Sigmoid colon (tissue), 7 donors: ENCODE measurements around the gene HHAT. TPM values are rescaled to one million over a fixed set of nuclear protein-coding genes. Genes with fewer than 3 reads are reported as not detected.

Source experiments
- DNase-seq: peaks from one replicate; pipeline ENCODE4 v3.0.0-alpha.2; 2019
- H3K27ac ChIP-seq, 4 donors: fragments of 200-600 bp; sonication (generic); one replicate each; pipeline ENCODE4 v1.5.1; 2016 to 2019; ENCODE audit warnings: mild to moderate bottlenecking in 1 of 4
- H3K27me3 ChIP-seq, 3 donors: fragments of 200-600 bp; sonication (generic); one replicate each; pipeline ENCODE4 v1.5.1; 2019; ENCODE audit warnings: mild to moderate bottlenecking in 1 of 3
- H3K36me3 ChIP-seq, 4 donors: fragments of 200-600 bp; sonication (generic); one replicate each; pipeline ENCODE4 v1.5.1; 2016 to 2019
- H3K4me1 ChIP-seq, 4 donors: fragments of 200-600 bp; sonication (generic); one replicate each; pipeline ENCODE4 v1.5.1; 2017 to 2019
- H3K4me3 ChIP-seq, 4 donors: fragments of 200-600 bp; sonication (generic); one replicate each; pipeline ENCODE4 v1.5.1; 2017 to 2019; ENCODE audit warnings: mild to moderate bottlenecking in 2 of 4, moderate library complexity in 1 of 4
- H3K9me3 ChIP-seq, 4 donors: fragments of 200-600 bp in 3 of 4; sonication (generic) in 3 of 4; one replicate each; pipeline versions ENCODE4 v1.5.1 to v1.6.1; 2013 to 2019
- EP300 ChIP-seq, 4 donors: sonication (generic); formaldehyde crosslinking; IDR thresholded peaks; one replicate each; pipeline ENCODE4 v1.6.1; 2017; ENCODE audit warnings: antibody characterized with exemption in 4 of 4
- POLR2A ChIP-seq, 2 donors: fragments of 450-650 bp; IDR thresholded peaks; one replicate each; pipeline ENCODE4 v1.6.1; 2016; ENCODE audit warnings: antibody characterized with exemption in 2 of 2, mild to moderate bottlenecking in 2 of 2, moderate library complexity in 2 of 2
- POLR2AphosphoS5 ChIP-seq, 4 donors: sonication (generic); formaldehyde crosslinking; IDR thresholded peaks; one replicate each; pipeline ENCODE4 v1.6.1; 2017; ENCODE audit warnings: antibody characterized with exemption in 4 of 4
- WGBS, 2 donors: extraction: QIAGEN DNeasy Blood & Tissue Kit; methylation state at CpG; one replicate each; pipeline ENCODE4 v1.1.7; 2013; 5-methylcytosine and 5-hydroxymethylcytosine counted together
- intact Hi-C: fragments of 100-400 bp; cut with DNase I; formaldehyde crosslinking; loops from one replicate; pipeline ENCODE4 v1.15.1; 2023
- polyA plus RNA-seq, 3 donors: library from polyadenylated mRNA; stranded (reverse); fragments of 200-250 nt; gene quantifications; one replicate each; pipeline ENCODE4 v1.2.3, GENCODE V29; 2013
- total RNA-seq, 4 donors: library from RNA; depleted of rRNA; stranded (reverse); fragments of >200 nt; gene quantifications; one replicate each; pipeline ENCODE4 v1.1.0, GENCODE V29; 2016
- TF ChIP-seq, protein P1 (sequence below), 4 experiments: fragments of 450-650 bp in 3 of 4; fragments of 200-600 bp in 1 of 4; IDR thresholded peaks; one replicate each; pipeline ENCODE4 v1.5.1; 2016 to 2019; ENCODE audit warnings: antibody characterized with exemption in 4 of 4, mild to moderate bottlenecking in 3 of 4, moderate library complexity in 2 of 4
- donor health status: healthy with polysubstance abuse.
- donor health status: Bipolar disorder and iron deficiency.
- donor health status: healthy.

Gene HHAT
- total and polyA plus RNA-seq, 7 donors = 0.46 to 6.4 (median 2.1) TPM

DNA sequence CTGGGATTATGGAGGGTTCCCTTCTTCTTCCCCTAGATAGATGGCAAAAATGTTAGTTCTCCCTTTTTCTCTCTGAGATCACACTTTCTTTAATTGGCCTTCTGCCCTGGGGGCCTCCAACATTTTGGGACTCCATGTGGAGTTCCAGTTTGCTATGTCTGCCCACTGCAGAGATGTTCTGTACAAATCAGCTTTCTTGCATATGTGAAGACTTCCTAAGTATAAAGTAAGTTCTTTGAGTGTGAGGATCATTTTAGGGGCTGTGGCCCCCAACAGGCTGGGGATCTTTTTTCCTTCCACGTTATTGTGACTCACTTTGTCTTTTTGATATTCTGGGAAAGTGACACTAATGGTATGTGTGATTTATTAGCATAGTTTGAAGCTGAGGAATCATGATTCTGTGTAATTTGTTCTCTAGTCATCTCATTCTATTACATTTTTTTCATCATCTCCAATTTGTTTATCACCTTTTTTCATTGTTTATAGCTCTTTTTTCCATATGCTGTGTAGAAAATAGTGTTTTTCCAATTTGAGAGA, 48.2 kb downstream of the HHAT start:
- H3K4me1 ChIP-seq = no peaks in the 10 kb centered on the region
- no peaks in the 10 kb centered on the region for H3K9me3 ChIP-seq
- TF ChIP-seq POLR2AphosphoS5 (IDR thresholded peaks at IDR 0.05) (no peak), EP300 (IDR thresholded peaks at IDR 0.05) (no peak), POLR2A (IDR thresholded peaks at IDR 0.05) (no peak)
- TF ChIP-seq, protein P1, sequence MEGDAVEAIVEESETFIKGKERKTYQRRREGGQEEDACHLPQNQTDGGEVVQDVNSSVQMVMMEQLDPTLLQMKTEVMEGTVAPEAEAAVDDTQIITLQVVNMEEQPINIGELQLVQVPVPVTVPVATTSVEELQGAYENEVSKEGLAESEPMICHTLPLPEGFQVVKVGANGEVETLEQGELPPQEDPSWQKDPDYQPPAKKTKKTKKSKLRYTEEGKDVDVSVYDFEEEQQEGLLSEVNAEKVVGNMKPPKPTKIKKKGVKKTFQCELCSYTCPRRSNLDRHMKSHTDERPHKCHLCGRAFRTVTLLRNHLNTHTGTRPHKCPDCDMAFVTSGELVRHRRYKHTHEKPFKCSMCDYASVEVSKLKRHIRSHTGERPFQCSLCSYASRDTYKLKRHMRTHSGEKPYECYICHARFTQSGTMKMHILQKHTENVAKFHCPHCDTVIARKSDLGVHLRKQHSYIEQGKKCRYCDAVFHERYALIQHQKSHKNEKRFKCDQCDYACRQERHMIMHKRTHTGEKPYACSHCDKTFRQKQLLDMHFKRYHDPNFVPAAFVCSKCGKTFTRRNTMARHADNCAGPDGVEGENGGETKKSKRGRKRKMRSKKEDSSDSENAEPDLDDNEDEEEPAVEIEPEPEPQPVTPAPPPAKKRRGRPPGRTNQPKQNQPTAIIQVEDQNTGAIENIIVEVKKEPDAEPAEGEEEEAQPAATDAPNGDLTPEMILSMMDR (IDR thresholded peaks at IDR 0.05) = no peak
- H3K4me3 ChIP-seq = no peak overlapping the region
- H3K27me3 ChIP-seq = no peaks in the 10 kb centered on the region
- WGBS, 2 donors = 51 to 53% methylated on average over 1 of the region's 1 CpG
- DNase-seq = no peak
- intact Hi-C loops = no loop called here
- H3K27ac ChIP-seq = no peak overlapping the region
- H3K36me3 ChIP-seq = no peaks in the 10 kb centered on the region

DNA sequence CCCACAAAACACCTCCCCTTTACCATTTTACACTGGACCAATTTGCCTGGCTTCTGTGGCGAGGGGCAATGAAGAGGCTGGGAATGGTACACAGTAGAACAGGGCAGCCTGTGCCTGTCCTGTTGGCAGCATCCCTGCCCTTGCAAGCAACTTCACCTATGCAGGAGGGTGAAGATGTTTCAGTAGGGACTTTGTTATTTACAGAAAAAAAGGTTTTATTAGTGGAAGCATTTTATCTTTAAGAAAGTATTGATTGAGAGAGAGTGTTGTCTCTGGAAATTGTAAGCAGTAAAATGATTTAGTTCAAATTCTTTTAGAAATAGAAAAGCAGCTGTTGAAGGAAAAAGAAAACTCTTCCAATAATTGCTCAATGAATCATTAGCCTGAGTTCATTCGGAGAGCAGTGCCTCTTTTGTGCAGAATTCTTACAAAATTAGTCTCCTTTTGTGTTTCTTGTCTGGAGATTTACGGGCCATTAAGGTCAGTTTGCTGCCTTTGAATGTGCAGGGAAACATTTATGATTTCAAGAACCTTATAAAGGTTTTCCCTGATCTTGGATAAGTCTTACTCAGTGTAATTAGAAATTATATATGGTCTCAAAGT, 49.1 kb downstream of the HHAT start:
- H3K9me3 ChIP-seq = no peaks in the 10 kb centered on the region
- WGBS, 2 donors = 83 to 86% methylated on average over 3 of the region's 3 CpGs
- no peaks in the 10 kb centered on the region for H3K4me1 ChIP-seq
- intact Hi-C loops = no loop called here
- no peak for DNase-seq
- H3K27me3 ChIP-seq = no peaks in the 10 kb centered on the region
- no peak overlapping the region for H3K27ac ChIP-seq
- no peaks in the 10 kb centered on the region for H3K36me3 ChIP-seq
- TF ChIP-seq EP300 (IDR thresholded peaks at IDR 0.05) = no peak
- TF ChIP-seq, protein P1 (IDR thresholded peaks at IDR 0.05) = no peak
- TF ChIP-seq POLR2A (IDR thresholded peaks at IDR 0.05) = no peak
- no peak for TF ChIP-seq POLR2AphosphoS5 (IDR thresholded peaks at IDR 0.05)
- no peak overlapping the region for H3K4me3 ChIP-seq

- Histone ChIP-seq H3K9me3 (no peaks in the 10 kb centered on the region), H3K4me3 (no peak overlapping the region), H3K27ac (no peak overlapping the region), H3K36me3 (no peaks in the 10 kb centered on the region), H3K4me1 (no peaks in the 10 kb centered on the region), H3K27me3 (no peaks in the 10 kb centered on the region)
- TF ChIP-seq, protein P1 (IDR thresholded peaks at IDR 0.05) = no peak
- TF ChIP-seq POLR2A (IDR thresholded peaks at IDR 0.05) (no peak), POLR2AphosphoS5 (IDR thresholded peaks at IDR 0.05) (no peak), EP300 (IDR thresholded peaks at IDR 0.05) (no peak)
- 88 to 93% methylated on average over 1 of the region's 1 CpG for WGBS, 2 donors
- intact Hi-C loops = no loop called here
- no peak for DNase-seq
Observed at GRCh38 chr1:210378736-210379135, 50.0 kb downstream of the HHAT start.

DNA sequence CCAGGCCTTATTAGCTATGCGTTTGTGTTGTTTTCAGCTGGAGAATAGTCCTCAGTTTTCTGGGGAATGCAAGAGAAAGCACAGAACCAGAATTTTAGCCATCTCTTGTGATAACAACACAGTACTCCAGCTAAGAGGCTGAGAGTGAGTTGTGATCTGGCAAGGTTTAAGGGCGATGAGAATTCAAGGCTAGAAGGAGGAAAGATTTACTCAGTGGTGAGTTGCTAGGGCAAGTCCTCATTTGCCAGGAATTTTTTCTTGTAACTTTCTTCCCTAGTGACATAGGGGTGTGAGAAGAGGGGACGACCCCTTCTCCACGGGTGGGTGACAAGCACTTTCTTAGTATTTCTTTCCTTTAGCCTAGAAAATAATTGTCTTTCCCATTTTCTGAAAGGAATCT, 53.2 kb downstream of the HHAT start:
- DNase-seq = no peak
- H3K27me3 ChIP-seq = no peaks in the 10 kb centered on the region
- no peaks in the 10 kb centered on the region for H3K36me3 ChIP-seq
- 93 to 96% methylated on average over 4 of the region's 4 CpGs for WGBS, 2 donors
- intact Hi-C loops = no loop called here
- H3K9me3 ChIP-seq = no peaks in the 10 kb centered on the region
- no peaks in the 10 kb centered on the region for H3K4me1 ChIP-seq
- no peak overlapping the region for H3K4me3 ChIP-seq
- TF ChIP-seq POLR2A (IDR thresholded peaks at IDR 0.05) (no peak), POLR2AphosphoS5 (IDR thresholded peaks at IDR 0.05) (no peak), EP300 (IDR thresholded peaks at IDR 0.05) (no peak)
- TF ChIP-seq, protein P1 (IDR thresholded peaks at IDR 0.05) = no peak
- H3K27ac ChIP-seq = no peak overlapping the region

- Histone ChIP-seq H3K4me3 (no peak overlapping the region), H3K27ac (no peak overlapping the region), H3K36me3 (no peaks in the 10 kb centered on the region), H3K27me3 (no peaks in the 10 kb centered on the region), H3K4me1 (no peaks in the 10 kb centered on the region), H3K9me3 (no peaks in the 10 kb centered on the region)
- no peak for TF ChIP-seq EP300 (IDR thresholded peaks at IDR 0.05)
- intact Hi-C loops = no loop called here
- no peak for DNase-seq
Observed at GRCh38 chr1:210384625-210385024, 55.9 kb downstream of the HHAT start.
